Ovary (tissue), 9 donors: ENCODE results near the gene USP2. TPM values are rescaled to one million over a fixed set of nuclear protein-coding genes. Genes with fewer than 3 reads are reported as not detected.
"Not testable (repeated sequence)": the region's sequence is repeated elsewhere in the genome, so short reads cannot be mapped to it uniquely, and the experiment has no call there.

Source experiments
- DNase-seq, 5 donors: peaks; one replicate each; pipeline ENCODE4 v3.0.0-alpha.2; 2019 to 2020
- H3K27ac ChIP-seq, 2 donors: fragments of 200-600 bp; one replicate each; pipeline versions ENCODE4 v1.5.1 to v1.8.0; 2019 to 2022
- H3K27me3 ChIP-seq: fragments of 200-600 bp; one replicate; pipeline ENCODE4 v1.8.0; 2022
- H3K36me3 ChIP-seq: fragments of 200-600 bp; sonication (generic); one replicate; pipeline ENCODE4 v1.5.1; 2019
- H3K4me1 ChIP-seq: one replicate; pipeline ENCODE4 v1.8.1; 2013; ENCODE audit warnings: mild to moderate bottlenecking, moderate library complexity; ENCODE audit not compliant: insufficient read depth
- H3K4me3 ChIP-seq: fragments of 200-600 bp; sonication (generic); one replicate; pipeline ENCODE4 v1.5.1; 2017
- H3K9me3 ChIP-seq, 2 donors: fragments of 200-600 bp in 1 of 2; sonication (generic) in 1 of 2; one replicate each; pipeline versions ENCODE4 v1.5.1 to v1.8.1; 2013 to 2019; ENCODE audit warnings: mild to moderate bottlenecking in 1 of 2, moderate library complexity in 1 of 2
- EP300 ChIP-seq: sonication (generic); formaldehyde crosslinking; IDR thresholded peaks from one replicate; pipeline ENCODE4 v1.6.1; 2017; ENCODE audit warnings: antibody characterized with exemption
- POLR2A ChIP-seq: fragments of 450-650 bp; IDR thresholded peaks from one replicate; pipeline ENCODE4 v1.6.1; 2017; ENCODE audit warnings: antibody characterized with exemption, mild to moderate bottlenecking, moderate library complexity
- WGBS, 3 donors: extraction: QIAGEN DNeasy Blood & Tissue Kit in 1 of 3; methylation state at CpG; one replicate each; pipeline versions ENCODE4 v1.1.5 to v1.1.7; 2013 to 2017; 5-methylcytosine and 5-hydroxymethylcytosine counted together
- intact Hi-C, 4 donors: fragments of 100-400 bp; cut with DNase I; formaldehyde crosslinking; loops; one replicate each; pipeline versions ENCODE4 v1.11.0 to v1.15.1; 2022 to 2023
- polyA plus RNA-seq, 2 donors: library from polyadenylated mRNA; stranded (reverse); fragments of 200-250 nt in 1 of 2; fragments of 350-450 nt in 1 of 2; fragmentation: Illumina TruSeq in 1 of 2; extraction: RNeasy Lipid Tissue Mini Kit (QIAGEN cat#74804) in 1 of 2; gene quantifications; one replicate each; pipeline ENCODE4 v1.2.3, GENCODE V29; 2013 to 2014
- total RNA-seq, 7 donors: library from RNA; depleted of rRNA in 2 of 7; stranded (reverse); fragments of >200 nt in 2 of 7; fragmentation: NEBNext Ultra II Directional in 3 of 7; extraction: Animal tissue kit (Norgen Biotek cat#: 25700) in 3 of 7; gene quantifications; one replicate each; pipeline versions ENCODE4 v1.1.0 to v1.2.4, GENCODE V29; 2016 to 2023
- TF ChIP-seq, protein P1 (sequence below), 3 donors: fragments of 450-650 bp in 2 of 3; fragments of 200-600 bp in 1 of 3; IDR thresholded peaks; one replicate each; pipeline versions ENCODE4 v1.5.1 to v1.8.0; 2016 to 2022; ENCODE audit warnings: antibody characterized with exemption in 3 of 3, mild to moderate bottlenecking in 1 of 3
- donor health status: DM: no; HTN: no; CAD: no; lungs with moderate emphysema.
- donor health status: DM: no; HTN: no; CAD: no.
- donor health status: Bipolar disorder and iron deficiency.
- donor health status: DM: yes; HTN: yes; CAD: no.
- donor health status: DM: no; HTN: no; CAD: no.
- donor health status: DM: yes; HTN: yes; CAD: no.

USP2 gene
- total and polyA plus RNA-seq, 9 donors: 1.0 to 16.9 (median 4.0) TPM

DNA sequence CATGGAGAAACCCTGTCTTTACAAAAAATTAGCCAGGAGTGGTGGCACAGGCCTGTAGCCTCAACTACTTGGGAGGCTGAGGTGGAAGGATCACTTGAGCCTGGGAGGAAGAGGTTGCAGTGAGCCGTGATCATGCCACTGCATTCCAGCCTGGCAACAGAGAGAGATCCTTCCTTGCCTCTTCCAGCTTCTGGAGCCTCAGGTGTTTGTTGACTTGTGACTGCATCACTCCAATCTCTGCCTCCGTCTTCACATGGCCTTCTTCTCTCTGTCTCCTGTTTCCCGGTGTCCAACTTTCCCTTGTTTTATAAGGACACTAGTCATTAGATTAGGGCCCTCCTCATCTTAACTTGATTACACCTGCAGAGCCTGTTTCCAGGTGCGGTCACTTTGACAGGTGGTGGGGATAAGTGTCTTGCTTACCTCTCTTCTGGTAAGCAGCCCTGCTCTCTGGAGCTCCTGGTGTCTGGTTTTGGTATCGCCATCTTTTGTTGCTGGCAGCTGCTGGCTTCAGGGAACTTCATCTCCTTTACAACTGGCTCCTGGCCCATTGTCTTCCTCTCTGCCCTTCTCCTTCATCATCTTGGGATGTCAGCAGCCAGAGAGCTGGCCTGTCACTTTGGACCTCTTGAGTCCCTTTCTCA is 8.2 kb upstream of the USP2 start:
- Histone ChIP-seq H3K4me1 (no peaks in the 10 kb centered on the region), H3K27ac (no peak overlapping the region), H3K9me3 (no peaks in the 10 kb centered on the region), H3K27me3 (no peaks in the 10 kb centered on the region), H3K4me3 (no peak overlapping the region), H3K36me3 (no peaks in the 10 kb centered on the region)
- TF ChIP-seq EP300: no peak
- no peak for TF ChIP-seq POLR2A
- WGBS, 3 donors: 73 to 79% (median 74%) methylated on average over 5 of the region's 5 CpGs
- intact Hi-C loops: no loop called here
- no peak for DNase-seq

DNA sequence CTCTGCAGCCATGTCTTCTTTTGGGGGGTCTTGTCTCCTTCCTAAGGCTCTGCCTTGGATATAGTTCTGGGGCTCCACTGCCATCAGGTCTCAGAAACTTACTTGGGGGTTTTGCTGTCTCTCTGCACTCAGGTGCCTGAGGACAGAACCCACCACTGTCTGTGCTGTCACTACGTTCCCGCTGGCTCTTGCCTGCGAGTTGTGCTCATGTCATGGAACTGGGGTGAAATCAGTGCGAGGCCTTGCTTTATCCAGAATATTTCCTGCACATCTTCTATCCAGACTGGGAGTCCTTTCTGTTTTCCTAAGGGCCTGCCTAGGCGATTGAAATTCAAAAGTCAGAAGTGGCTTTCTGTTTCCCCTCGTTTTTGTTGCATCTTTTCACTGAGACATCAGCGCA is 6.6 kb upstream of the USP2 start:
- Histone ChIP-seq H3K4me1 (no peaks in the 10 kb centered on the region), H3K4me3 (no peak overlapping the region), H3K9me3 (no peaks in the 10 kb centered on the region), H3K36me3 (no peaks in the 10 kb centered on the region), H3K27me3 (no peaks in the 10 kb centered on the region), H3K27ac (no peak overlapping the region)
- DNase-seq: no peak
- intact Hi-C loops: no loop called here
- WGBS, 3 donors: 91 to 92% (median 91%) methylated on average over 7 of the region's 7 CpGs
- TF ChIP-seq EP300 (no peak), POLR2A (no peak)
- TF ChIP-seq, protein P1, sequence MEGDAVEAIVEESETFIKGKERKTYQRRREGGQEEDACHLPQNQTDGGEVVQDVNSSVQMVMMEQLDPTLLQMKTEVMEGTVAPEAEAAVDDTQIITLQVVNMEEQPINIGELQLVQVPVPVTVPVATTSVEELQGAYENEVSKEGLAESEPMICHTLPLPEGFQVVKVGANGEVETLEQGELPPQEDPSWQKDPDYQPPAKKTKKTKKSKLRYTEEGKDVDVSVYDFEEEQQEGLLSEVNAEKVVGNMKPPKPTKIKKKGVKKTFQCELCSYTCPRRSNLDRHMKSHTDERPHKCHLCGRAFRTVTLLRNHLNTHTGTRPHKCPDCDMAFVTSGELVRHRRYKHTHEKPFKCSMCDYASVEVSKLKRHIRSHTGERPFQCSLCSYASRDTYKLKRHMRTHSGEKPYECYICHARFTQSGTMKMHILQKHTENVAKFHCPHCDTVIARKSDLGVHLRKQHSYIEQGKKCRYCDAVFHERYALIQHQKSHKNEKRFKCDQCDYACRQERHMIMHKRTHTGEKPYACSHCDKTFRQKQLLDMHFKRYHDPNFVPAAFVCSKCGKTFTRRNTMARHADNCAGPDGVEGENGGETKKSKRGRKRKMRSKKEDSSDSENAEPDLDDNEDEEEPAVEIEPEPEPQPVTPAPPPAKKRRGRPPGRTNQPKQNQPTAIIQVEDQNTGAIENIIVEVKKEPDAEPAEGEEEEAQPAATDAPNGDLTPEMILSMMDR (IDR thresholded peaks at IDR 0.05): no peak

DNA sequence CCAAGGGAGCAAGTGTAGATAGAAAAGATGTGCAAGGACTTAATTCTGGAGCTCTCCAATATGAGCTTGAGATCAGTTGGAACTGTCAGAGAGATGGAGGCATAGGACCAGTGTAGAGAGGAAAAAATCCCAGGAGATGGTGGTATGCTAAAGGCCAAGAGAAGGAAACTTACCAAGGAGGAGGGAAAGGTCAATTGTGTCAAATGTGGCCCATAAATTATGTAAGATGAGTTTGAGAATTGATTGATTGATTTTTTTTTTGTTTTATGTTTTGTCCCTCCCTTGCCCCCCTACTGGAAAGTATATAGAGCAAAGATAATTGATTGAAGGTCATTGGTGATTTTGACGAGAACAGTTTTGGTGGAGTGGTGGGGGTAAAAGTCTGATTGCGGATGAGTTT is 2.8 kb upstream of the USP2 start:
- Histone ChIP-seq H3K27ac (no peak overlapping the region), H3K36me3 (no peaks in the 10 kb centered on the region), H3K9me3 (no peaks in the 10 kb centered on the region), H3K4me3 (no peak overlapping the region), H3K27me3 (no peaks in the 10 kb centered on the region), H3K4me1 (peaks cover 10% of the 10 kb centered on the region)
- intact Hi-C loops: no loop called here
- 68 to 81% (median 73%) methylated on average over 2 of the region's 2 CpGs for WGBS, 3 donors
- TF ChIP-seq, protein P1 (IDR thresholded peaks at IDR 0.05): no peak
- TF ChIP-seq EP300 (no peak), POLR2A (no peak)
- no peak for DNase-seq

DNA sequence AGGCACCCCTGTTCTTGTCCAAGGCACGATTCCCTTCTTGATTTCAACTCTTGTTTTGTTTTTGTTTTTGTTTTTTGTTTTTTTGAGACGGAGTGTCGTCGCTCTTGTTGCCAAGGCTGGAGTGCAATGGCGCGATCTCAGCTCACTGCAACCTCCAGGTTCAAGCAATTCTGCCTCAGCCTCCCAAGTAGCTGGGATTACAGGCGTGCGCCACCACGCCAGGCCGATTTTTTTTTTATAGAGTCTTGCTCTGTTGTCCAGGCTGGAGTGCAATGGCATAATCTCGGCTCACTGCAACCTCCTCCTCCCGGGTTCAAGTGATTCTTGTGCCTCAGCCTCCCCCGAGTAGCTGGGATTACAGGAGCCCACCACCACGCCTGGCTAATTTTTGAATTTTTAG is 1.0 kb upstream of the USP2 start:
- H3K4me1 ChIP-seq, H3K36me3 ChIP-seq, H3K27me3 ChIP-seq, H3K9me3 ChIP-seq, H3K27ac ChIP-seq, H3K4me3 ChIP-seq, intact Hi-C loops, DNase-seq: not testable (repeated sequence)
- 78 to 86% (median 79%) methylated on average over 14 of the region's 14 CpGs for WGBS, 3 donors

DNA sequence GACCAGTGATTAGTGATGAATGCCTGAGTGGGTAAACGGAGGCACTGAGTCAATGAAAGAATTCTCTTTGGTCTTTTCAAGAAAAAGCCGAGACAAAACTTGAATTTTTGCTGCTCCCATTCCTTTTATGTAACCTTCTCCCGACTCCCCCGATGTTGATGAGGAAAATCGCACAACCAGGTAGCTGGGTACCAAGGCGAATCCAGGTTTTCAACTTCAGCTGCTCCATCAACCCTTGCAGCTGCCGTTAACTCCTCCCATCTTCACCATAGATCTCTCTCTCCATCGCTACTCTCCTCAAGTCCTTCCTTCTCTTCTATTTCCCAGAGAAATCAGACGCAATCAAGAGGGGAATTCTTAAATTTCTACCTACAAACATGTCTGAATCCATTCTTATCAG is 611 bp upstream of the USP2 start:
- intact Hi-C loops: no loop called here
- H3K4me3 ChIP-seq: peak overlapping the region; percentile 38
- WGBS, 3 donors: 3 to 6% (median 6%) methylated on average over 9 of the region's 9 CpGs
- no peak overlapping the region for H3K27ac ChIP-seq
- H3K27me3 ChIP-seq: no peaks in the 10 kb centered on the region
- H3K36me3 ChIP-seq: no peaks in the 10 kb centered on the region
- H3K9me3 ChIP-seq: no peaks in the 10 kb centered on the region
- TF ChIP-seq POLR2A: no peak
- TF ChIP-seq, protein P1 (IDR thresholded peaks at IDR 0.05): no peak
- TF ChIP-seq EP300: no peak
- H3K4me1 ChIP-seq: peaks cover 10% of the 10 kb centered on the region
- DNase-seq: no peak
